SK-MEL-5 (cell line): ENCODE data around the gene SND1. TPM values are rescaled to one million over a fixed set of nuclear protein-coding genes. Genes with fewer than 3 reads are reported as not detected.
A peak's percentile ranks its signal among the peaks of the same experiment; 100 is the strongest.

Experiments used
- DNase-seq: peaks from one replicate; pipeline ENCODE4 v3.0.0-alpha.2; 2016; ENCODE audit warnings: low read depth, low spot score
- in situ Hi-C: cut with HindIII; loops from 2 replicates; pipeline ENCODE4 v1.10.0; 2016; ENCODE audit warnings: low sequenced_read_pairs, high pct_unique_total_duplicates, low pct_unique_long_range_greater_than_20kb
- total RNA-seq: library from RNA; depleted of rRNA; stranded (reverse); fragments of >200 nt; shearing (Covaris generic); gene quantifications from 2 replicates; pipeline ENCODE4 v1.2.3, GENCODE V29; 2014

SND1 gene
- total RNA-seq, 1 experiment from 2014 or later, result 263 TPM

DNA sequence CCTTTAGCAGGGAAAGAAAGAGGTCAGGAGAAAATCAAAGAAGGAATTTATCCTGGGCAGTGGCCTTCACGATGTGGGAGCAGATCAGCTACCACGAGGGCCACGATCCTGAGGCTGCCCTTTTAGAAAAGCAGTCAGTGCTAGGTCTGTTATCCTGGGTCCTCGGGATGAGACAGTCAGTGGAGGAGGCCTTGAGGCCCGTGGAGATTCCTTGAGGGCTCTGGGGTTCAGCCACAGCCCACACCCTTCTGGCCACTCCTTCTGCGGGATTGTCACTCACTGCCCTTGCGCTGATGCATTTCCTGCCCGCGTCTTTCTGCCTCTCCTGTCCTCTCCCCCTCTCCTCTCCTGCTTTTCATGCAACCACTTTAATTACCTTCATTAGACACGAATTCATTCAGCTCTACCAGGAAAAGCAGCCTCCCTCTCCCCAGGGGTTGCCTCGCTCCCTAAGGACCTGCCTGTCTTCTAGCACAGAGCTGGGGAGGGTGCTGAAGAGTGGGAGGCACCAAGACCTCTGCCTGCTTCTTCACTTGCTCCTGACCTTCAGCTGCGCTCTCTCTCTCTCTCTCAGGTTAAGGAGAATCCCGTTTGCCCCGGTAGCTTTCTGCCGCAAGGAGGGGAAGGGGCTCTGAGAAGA, 421.8 kb downstream of the SND1 start:
- in situ Hi-C loops, result no loop called here

DNA sequence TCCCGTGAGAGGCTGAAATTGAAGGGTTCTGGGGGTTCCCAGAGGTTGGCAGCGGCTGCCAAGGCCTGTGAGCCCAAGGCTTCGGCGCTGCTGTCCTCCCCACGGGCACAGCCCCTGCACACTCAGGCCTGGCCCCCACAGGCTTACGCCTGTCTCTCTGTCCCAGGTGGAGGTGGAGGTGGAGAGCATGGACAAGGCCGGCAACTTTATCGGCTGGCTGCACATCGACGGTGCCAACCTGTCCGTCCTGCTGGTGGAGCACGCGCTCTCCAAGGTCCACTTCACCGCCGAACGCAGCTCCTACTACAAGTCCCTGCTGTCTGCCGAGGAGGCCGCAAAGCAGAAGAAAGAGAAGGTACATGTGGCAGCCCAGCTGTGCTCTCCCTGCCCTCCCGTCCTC, 422.3 kb downstream of the SND1 start:
- DNase-seq, result no peak
- in situ Hi-C loops, result no loop called here

More for the DNA sequence above, 421.8 kb downstream of the SND1 start:
- DNase-seq, result no peak

DNA sequence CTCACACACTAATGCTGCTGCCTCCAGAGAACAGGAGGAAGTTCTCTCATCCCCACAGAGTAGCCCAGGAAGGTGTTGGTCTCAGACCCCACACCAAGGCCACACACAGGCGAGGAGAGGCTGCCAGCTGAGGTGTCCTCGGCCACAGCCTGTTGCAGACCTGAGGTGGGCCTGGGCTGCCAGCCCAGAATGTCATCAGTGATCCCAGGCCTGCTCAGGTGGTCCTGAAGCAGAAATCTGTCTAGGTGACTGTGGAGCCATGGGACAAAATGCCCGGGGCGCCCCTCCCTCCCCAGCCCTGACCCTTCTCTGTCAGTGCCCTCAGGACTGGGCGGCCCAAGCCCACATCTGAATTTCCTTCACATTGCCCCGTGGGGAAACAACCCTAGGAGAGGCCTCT, 422.7 kb downstream of the SND1 start:
- in situ Hi-C loops, result no loop called here
- no peak for DNase-seq

DNA sequence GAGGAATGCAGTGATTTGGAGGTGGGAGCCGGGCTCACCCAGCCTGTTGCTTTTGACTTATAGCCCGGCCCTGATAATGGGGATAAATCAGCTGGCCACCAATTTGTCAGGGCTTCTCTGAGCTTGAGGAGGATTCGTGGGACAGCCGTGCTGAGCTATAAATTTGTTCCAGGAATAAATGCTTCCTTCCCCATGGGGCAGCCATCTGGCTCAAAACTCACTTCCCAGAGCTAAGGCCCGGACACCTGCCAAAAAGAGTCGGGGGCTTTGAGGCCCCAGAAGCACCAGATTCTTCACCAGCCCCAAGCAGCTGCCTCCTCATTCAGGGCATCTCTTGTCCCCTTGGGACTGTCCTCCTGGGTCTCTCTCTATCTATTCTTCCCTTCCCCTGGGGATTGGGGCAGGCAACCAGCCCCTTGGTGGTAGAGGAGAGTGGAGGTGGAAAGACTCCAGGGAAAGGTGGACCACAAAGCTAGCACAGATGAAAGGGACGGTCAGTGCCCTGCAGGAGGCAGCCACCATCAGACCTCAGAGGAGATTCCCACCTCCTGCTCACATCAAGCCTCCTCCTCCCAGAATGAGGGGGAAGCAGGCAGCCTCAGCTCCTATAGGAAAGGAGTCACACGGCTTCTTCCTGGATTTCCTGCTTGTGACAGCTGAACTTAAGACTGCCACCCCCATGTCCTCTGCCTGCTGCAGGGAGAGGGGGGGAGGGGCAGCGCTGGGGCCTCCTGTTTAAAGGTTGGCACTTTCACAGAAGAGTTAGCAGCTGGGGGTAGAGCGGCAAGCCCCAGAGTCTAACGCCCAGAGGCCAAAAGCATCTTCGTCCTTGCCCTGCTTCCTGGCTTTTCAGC, 423.5 kb downstream of the SND1 start:
- no peak for DNase-seq
- in situ Hi-C loops, result no loop called here

DNA sequence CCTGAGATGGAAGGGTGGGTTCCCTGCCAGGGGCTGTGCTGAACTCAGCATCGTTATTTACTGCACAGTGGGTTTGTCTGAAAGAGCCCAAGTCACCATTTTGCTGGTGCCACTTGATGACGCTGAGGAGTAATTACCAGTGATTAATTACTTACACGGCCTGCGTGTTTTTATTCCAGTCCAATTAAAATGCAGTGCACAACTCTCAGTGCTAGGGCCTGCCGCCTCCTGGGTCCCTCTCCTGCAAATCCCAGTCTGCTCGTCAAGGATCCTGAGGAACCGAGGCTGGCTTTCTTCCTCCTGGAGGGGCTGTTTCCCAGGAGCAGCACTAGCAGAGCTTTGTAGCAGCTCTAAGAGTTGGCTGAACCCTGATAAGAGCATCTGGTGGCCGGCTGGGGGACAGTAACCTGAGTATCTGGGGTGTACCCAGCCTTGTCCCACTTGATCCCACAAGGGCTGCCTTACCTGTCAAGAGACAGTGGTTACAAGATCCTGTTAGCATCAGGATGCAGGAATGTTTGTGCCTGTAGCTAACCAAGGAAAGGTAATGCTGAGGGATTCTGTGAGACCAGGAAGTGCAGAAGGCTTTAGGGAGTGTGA, 424.3 kb downstream of the SND1 start:
- in situ Hi-C loops, result no loop called here
- DNase-seq, result no peak

DNA sequence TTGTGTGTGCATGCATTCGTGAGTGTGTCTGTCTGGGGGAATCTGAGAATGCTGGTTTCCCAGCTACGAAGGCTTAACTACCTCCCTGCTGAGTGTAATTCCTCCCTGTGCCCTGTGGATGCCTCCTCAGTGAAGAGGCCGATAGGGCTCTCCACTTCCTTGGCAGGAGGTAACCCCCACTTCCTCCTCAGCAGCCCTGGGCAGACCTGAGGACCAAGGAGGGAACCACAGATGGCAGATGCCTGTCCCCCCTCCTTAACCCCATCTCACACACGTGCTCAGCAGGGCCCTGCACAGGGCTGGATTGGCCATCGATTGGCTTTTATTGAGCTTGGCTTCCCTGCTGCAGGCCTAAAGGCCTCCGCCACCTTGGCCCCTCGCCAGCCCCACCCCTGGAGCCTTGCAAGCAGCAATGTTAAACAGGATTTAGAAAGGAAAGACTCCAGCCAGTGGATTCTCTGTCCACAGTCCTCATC, 424.8 kb downstream of the SND1 start:
- in situ Hi-C loops, result no loop called here
- no peak for DNase-seq

DNA sequence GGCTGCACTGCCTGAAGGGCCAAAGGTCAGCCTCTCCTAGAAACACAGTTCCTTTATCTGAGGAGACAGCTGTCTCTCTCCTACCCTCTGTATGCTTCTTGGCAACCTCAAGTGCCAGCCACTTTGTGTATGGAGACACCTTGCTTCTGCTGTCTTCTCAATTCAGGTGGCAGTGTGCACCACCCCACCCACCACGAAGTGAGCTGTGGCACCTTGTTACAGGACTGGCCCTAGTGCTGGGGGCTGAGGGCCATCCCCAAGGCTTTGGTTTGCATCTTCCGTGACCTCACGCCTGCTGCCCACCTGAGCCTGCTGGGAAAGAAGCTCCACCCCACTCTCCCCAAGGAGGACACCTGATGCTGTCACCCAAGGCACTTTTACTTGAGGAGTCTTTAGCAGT, 426.3 kb downstream of the SND1 start:
- in situ Hi-C loops, result no loop called here
- DNase-seq, result no peak

DNA sequence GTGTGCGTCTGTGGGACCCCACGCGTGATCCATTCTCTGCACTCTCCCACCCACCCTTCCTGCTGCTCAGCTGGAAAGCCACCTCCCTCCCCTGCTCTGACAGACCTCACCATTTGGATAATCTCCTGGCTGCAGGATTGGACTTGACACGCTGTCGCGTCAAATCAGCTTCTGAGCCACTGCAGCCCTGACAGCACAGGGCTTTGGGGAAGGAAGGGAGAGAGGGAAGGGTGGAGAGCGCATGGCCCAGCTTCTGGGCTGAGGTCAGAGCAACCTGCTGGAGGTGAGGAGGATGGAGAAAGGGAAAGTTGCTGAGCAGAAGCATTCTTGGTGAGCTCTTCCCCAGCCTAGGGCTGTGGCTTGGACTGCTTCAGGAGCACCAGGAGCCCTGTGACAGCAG, 428.2 kb downstream of the SND1 start:
- in situ Hi-C loops, result no loop called here
- no peak for DNase-seq

DNA sequence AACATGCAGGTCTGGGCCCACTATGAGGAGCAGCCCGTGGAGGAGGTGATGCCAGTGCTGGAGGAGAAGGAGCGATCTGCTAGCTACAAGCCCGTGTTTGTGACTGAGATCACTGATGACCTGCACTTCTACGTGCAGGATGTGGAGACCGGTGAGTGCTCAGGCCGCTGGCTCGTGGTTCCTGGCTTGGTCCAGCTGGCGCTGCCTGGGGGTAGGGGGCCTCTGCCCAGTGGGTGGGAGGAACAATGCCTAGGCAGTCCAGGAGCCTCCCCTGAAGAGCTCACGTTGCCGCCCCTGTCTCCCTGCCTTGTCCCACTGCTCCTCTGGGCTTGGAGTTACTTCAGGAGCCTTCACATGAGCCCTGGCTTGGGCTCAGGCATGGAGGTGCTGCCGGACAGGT, 429.4 kb downstream of the SND1 start:
- DNase-seq, result no peak
- in situ Hi-C loops, result no loop called here

DNA sequence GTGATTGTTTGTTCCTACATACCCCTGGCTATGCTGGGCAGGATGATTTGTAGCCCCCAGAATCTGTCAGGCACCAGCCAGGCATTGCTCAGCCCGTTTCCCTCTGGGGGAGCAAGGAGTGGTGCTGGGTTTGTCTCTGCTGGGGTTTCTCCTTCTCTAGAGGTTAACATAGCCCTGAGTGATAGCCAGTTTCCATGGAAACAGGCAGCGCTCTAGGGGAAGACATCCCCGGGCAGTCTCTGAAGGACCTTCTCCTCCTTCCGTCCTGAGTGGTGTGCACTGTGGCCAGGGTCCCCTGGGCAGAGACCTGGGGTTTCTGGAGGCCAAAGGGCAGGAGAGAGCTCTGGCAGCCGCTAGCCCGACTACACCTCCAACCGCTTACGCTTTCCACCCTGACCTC, 429.8 kb downstream of the SND1 start:
- DNase-seq, result no peak
- in situ Hi-C loops, result no loop called here

DNA sequence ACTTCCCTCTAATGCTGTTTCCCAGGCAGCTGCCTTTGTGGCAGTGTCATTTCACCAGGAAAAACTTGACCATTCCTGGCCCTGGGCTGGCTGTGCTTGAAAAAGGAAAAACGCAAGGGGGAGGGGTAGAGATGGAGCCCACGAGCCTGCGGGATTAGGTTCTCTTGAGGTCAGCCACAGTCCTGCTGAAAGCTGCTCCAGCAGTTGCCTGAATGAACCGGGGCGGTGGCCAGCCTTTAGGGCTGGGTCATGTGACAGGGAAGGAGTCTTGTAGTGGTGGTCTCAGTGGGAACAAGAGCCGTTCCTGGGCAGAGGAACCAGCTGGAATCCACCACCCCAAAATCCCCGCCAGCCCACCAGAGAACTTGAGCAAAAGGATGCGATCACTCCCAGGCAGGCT, 430.4 kb downstream of the SND1 start:
- no peak for DNase-seq
- in situ Hi-C loops, result no loop called here

DNA sequence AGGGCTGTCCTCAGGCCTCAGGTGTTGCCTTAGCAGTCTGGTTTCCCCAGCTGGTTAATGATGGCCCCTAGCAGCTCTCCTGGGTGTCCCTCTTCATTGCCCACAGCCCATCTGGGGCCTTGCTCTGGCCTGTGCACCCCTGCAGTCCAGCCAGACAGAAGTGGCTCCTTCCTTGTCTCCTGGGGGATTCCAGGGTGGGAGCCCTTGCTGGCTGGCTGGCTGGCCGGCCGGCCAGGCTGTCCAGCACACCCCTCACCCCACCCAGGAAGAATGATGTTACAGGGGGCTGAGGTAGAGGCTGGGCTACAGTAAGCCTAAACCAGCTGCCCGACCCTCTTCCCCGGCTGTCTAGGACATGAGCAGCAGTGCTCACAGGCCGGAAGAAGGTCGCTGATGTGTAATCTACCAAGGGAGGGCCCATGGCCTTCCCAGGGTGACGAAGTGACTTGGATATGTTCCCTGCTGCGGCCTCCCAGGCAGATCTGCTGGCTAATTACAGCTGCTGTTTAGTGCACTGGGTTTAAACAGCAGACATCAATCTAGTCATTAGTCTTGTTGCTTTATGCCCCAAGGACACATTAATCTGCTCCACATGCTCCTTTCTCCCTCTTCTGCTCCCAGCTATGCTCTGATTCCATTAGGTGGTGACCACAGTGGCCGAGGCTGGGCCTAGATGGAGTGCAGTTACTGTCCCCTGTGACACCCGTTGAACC, 433.1 kb downstream of the SND1 start:
- in situ Hi-C loops, result no loop called here

DNA sequence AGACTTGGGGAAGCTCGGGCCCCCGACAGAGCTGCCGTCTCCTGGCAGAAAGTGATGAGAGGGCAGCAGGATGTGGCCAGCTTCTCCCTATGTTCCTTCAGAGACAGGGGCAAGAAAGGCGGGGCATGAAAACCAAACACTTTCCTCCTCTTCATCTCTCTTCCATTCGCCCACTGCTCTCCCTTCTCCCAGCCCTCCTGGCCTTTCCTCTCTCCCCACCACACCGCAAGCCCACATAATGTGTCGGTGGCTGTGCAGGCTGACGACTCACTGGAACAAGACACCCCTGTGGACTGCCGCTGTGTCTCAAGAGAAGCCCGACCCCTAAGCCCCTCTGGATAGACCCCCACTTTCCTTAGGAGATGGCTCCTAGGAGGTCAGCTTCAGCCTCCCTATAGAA, 438.5 kb downstream of the SND1 start:
- DNase-seq, result no peak
- in situ Hi-C loops, result no loop called here

More for the DNA sequence above, 433.1 kb downstream of the SND1 start:
- no peak for DNase-seq

DNA sequence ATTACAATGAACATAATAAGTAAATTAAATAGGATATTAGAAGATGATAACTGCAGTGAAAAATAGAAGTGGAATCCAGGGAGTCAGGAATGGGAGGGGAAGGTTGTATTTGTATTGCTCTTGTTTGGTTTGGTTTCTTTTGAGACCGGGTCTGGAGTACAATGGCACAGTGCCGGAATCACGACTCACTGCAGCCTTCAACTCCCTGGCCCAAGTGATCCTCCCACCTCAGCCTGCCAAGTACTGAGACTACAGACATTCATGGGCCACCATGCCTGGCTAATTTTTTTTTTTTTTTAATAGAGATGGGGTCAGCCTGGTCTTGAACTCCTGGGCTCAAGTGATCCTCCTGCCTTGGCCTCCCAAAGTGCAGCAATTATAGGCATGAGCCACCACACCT, 439.1 kb downstream of the SND1 start:
- in situ Hi-C loops, result no loop called here
- no peak for DNase-seq

DNA sequence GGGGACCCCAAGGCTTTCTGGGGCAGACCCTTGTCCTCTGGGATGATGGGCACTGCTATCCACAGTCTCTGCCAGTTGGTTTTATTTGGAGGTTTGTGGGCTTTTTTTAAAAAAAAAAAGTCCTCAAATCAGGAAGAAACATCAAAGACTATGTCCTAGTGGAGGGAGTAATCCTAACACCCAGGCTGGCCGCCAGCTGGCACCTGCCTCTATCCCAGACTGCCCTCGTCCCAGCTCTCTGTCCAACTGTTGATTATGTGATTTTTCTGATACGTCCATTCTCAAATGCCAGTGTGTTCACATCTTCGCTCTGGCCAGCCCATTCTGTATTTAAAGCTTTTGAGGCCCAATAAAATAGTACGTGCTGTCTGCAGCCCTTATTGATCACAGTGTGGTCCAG, 440.2 kb downstream of the SND1 start:
- in situ Hi-C loops, result no loop called here

DNA sequence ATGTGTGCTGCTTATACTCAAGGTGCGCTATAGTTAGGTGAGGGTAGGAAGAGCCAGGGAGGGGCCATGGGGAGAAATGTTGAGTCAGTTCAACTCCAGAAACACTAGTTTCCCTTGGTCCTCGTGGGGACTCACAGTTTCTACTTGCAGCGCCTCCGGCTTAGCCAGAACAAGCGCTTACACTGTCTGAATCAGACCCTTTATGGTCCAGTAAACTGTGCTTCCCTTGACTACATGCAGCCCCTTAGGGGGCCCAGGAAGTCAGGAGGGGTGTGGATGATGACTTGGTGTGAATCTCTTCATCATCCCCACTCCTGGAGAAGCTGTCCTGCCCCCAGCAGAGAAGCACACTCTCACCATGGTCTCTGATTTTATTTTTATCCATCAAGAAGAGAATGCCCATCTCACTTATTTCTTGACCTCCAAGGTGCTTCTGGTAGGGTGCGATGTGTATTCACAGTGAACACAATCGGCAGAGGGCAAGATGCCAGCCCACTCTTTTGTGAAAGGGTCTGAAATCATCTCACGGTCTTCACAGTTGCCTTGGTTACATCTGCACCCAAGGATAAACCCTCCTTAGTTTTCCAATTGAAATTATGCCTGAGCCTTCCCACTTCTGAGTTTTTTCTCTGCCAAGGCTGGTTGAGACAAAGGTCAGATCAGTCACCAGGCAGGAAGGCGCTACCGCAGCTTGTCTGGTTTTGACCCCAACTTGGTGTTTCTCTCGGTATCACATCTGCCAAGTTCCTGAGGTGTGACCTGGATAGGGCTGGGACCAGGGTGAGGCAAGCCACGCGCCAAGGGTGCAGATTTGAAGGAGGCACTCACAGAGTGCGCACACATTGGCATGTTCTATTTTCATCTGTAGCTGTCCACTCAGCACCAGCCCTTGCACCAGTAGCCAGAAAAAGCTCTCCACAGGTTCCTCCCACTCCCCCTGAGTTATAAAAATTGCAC, 441.9 kb downstream of the SND1 start:
- in situ Hi-C loops, result no loop called here
- DNase-seq, result peak; percentile 64

More for the DNA sequence above, 440.2 kb downstream of the SND1 start:
- DNase-seq, result no peak

DNA sequence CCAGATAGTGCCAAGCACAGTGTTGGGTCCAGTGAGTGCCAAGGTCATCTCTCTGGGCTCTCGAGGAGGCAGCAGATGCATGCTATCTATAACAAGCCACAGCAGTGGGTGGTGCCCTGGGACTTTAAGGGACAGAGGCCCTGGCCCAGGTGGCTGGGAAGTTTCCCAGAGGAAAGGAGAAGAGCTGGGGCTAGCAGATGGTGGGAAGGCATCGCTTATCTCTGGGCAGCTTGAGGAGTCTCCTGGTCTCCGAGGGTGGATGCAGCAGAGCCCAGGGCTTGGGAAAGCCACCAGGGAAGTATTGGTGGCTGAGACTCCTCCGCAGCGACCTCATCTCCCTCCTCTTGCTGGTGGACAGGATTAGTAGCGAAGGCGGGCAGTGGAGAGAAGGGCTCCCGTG, 442.7 kb downstream of the SND1 start:
- DNase-seq, result no peak
- in situ Hi-C loops, result no loop called here
